IPS-15b (cell line): ENCODE data around the gene CKS1B.

Experiments
- H3K27me3 ChIP-seq: one replicate; pipeline ENCODE4 v1.6.1; 2013; ENCODE audit warnings: low read length; ENCODE audit not compliant: control insufficient read depth, insufficient read depth
- H3K36me3 ChIP-seq: one replicate; pipeline ENCODE4 v1.6.1; 2013; ENCODE audit warnings: low read length; ENCODE audit not compliant: control insufficient read depth, insufficient read depth
- H3K4me1 ChIP-seq: one replicate; pipeline ENCODE4 v1.6.1; 2013; ENCODE audit warnings: mild to moderate bottlenecking, low read length; ENCODE audit not compliant: control insufficient read depth, insufficient read depth
- H3K4me3 ChIP-seq: one replicate; pipeline ENCODE4 v1.5.1; 2013; ENCODE audit warnings: low read depth, low read length
- H3K9ac ChIP-seq: one replicate; pipeline ENCODE4 v1.6.1; 2013; ENCODE audit warnings: low read depth, mild to moderate bottlenecking, low read length
- H3K9me3 ChIP-seq: one replicate; pipeline ENCODE4 v1.6.1; 2013; ENCODE audit warnings: mild to moderate bottlenecking, low read length; ENCODE audit not compliant: control insufficient read depth, insufficient read depth

Gene CKS1B

GRCh38 chr1:155010211-155010918 is 35.9 kb downstream of the CKS1B start:
- Histone ChIP-seq H3K9ac (no peak overlapping the region), H3K4me1 (peaks cover 25% of the 10 kb centered on the region), H3K4me3 (no peak overlapping the region), H3K9me3 (no peaks in the 10 kb centered on the region), H3K27me3 (no peaks in the 10 kb centered on the region), H3K36me3 (peaks cover 8% of the 10 kb centered on the region)

- Histone ChIP-seq H3K4me1 (peaks cover 23% of the 10 kb centered on the region), H3K36me3 (peaks cover 8% of the 10 kb centered on the region)
Observed at GRCh38 chr1:155011004-155011416, 36.5 kb downstream of the CKS1B start.

GRCh38 chr1:155011437-155012025 is 37.0 kb downstream of the CKS1B start:
- Histone ChIP-seq H3K4me1 (peaks cover 23% of the 10 kb centered on the region), H3K9me3 (no peaks in the 10 kb centered on the region), H3K36me3 (peaks cover 14% of the 10 kb centered on the region), H3K4me3 (no peak overlapping the region), H3K27me3 (no peaks in the 10 kb centered on the region), H3K9ac (no peak overlapping the region)

More at GRCh38 chr1:155011004-155011416, 36.5 kb downstream of the CKS1B start:
- Histone ChIP-seq H3K9ac (no peak overlapping the region), H3K9me3 (no peaks in the 10 kb centered on the region), H3K27me3 (no peaks in the 10 kb centered on the region), H3K4me3 (no peak overlapping the region)

GRCh38 chr1:155012026-155012546 is 37.6 kb downstream of the CKS1B start:
- Histone ChIP-seq H3K9me3 (no peaks in the 10 kb centered on the region), H3K27me3 (no peaks in the 10 kb centered on the region), H3K9ac (no peak overlapping the region), H3K36me3 (peaks cover 17% of the 10 kb centered on the region), H3K4me1 (peaks cover 25% of the 10 kb centered on the region), H3K4me3 (peak overlapping the region; percentile 30)

- H3K27me3 ChIP-seq, result no peaks in the 10 kb centered on the region
- no peaks in the 10 kb centered on the region for H3K9me3 ChIP-seq
- peaks cover 17% of the 10 kb centered on the region for H3K36me3 ChIP-seq
- no peak overlapping the region for H3K9ac ChIP-seq
- peaks cover 25% of the 10 kb centered on the region for H3K4me1 ChIP-seq
- H3K4me3 ChIP-seq, result peak overlapping the region; percentile 30
Observed at GRCh38 chr1:155012776-155013602, 38.5 kb downstream of the CKS1B start.

GRCh38 chr1:155013632-155014031 is 39.2 kb downstream of the CKS1B start:
- Histone ChIP-seq H3K9ac (no peak overlapping the region), H3K36me3 (peaks cover 17% of the 10 kb centered on the region), H3K4me3 (no peak overlapping the region), H3K27me3 (no peaks in the 10 kb centered on the region), H3K9me3 (no peaks in the 10 kb centered on the region), H3K4me1 (peaks cover 25% of the 10 kb centered on the region)

- Histone ChIP-seq H3K4me3 (no peak overlapping the region), H3K9ac (no peak overlapping the region), H3K36me3 (peaks cover 17% of the 10 kb centered on the region), H3K27me3 (no peaks in the 10 kb centered on the region), H3K4me1 (peaks cover 20% of the 10 kb centered on the region), H3K9me3 (no peaks in the 10 kb centered on the region)
Observed at GRCh38 chr1:155014709-155015508, 40.4 kb downstream of the CKS1B start.

GRCh38 chr1:155015527-155016230 is 41.2 kb downstream of the CKS1B start:
- Histone ChIP-seq H3K27me3 (no peaks in the 10 kb centered on the region), H3K4me1 (peaks cover 19% of the 10 kb centered on the region), H3K36me3 (peaks cover 17% of the 10 kb centered on the region), H3K9me3 (no peaks in the 10 kb centered on the region), H3K9ac (no peak overlapping the region), H3K4me3 (no peak overlapping the region)

- Histone ChIP-seq H3K4me3 (no peak overlapping the region), H3K4me1 (peaks cover 19% of the 10 kb centered on the region), H3K9ac (no peak overlapping the region), H3K36me3 (peaks cover 17% of the 10 kb centered on the region), H3K9me3 (no peaks in the 10 kb centered on the region), H3K27me3 (no peaks in the 10 kb centered on the region)
Observed at GRCh38 chr1:155016231-155016831, 41.9 kb downstream of the CKS1B start.

GRCh38 chr1:155017041-155017945 is 42.8 kb downstream of the CKS1B start:
- no peaks in the 10 kb centered on the region for H3K27me3 ChIP-seq
- peaks cover 15% of the 10 kb centered on the region for H3K4me1 ChIP-seq
- no peaks in the 10 kb centered on the region for H3K9me3 ChIP-seq
- peaks cover 17% of the 10 kb centered on the region for H3K36me3 ChIP-seq
- peak overlapping the region; percentile 52 for H3K4me3 ChIP-seq
- peak overlapping the region; percentile 54 for H3K9ac ChIP-seq
